ENCODE data around the gene DOK4.

GRCh38 chr16:57504001-57504400 is 17.7 kb upstream of the DOK4 start:
- TF ChIP-seq POLR2A (IDR thresholded peaks at IDR 0.05; ENCODE audit: control extremely low read depth in 1 of 2, low read depth in 2 of 2, low read length in 2 of 2) (no peak), EZH2 (IDR thresholded peaks at IDR 0.05; ENCODE audit: low read depth, low read length, severe bottlenecking) (no peak), POLR2AphosphoS5 (IDR thresholded peaks at IDR 0.05; ENCODE audit: low read depth, low read length) (no peak), BCL11A (IDR thresholded peaks at IDR 0.05; ENCODE audit: low read depth in 2 of 2, low read length in 2 of 2) (no peak), CREB1 (IDR thresholded peaks at IDR 0.05) (no peak), CTCF (IDR thresholded peaks at IDR 0.05; ENCODE audit: control extremely low read depth in 1 of 3, insufficient read depth in 1 of 3, low read depth in 1 of 3, low read length in 3 of 3) (no peak), GABPA (IDR thresholded peaks at IDR 0.05; ENCODE audit: borderline replicate concordance, insufficient read depth, low read length) (no peak), EP300 (IDR thresholded peaks at IDR 0.05; ENCODE audit: borderline replicate concordance in 1 of 2, low read depth in 2 of 2, low read length in 2 of 2) (no peak), KDM5A (IDR thresholded peaks at IDR 0.05; ENCODE audit: low read length) (no peak)

Measured in H1 (cell line).